Natural killer cell (primary cell): ENCODE measurements around the gene ABCC1. TPM values are rescaled to one million over a fixed set of nuclear protein-coding genes. Genes with fewer than 3 reads are reported as not detected.
A peak's percentile ranks its signal among the peaks of the same experiment; 100 is the strongest.

Source experiments
- ATAC-seq, 3 donors: fragments of 150-1000 bp in 2 of 3; fragments of 200-7000 bp in 1 of 3; cut with Tn5 transposase; 1 replicate in 1 of 3; 2 replicates in 2 of 3; pipeline ENCODE4 v1.10.0; 2021; ENCODE audit warnings: mild to moderate bottlenecking in 2 of 3, moderate library complexity in 2 of 3
- DNase-seq, 2 donors: peaks; one replicate each; pipeline versions ENCODE4 v3.0.0 to v3.0.0-alpha.2; 2013 to 2021; ENCODE audit warnings: mixed read lengths in 1 of 2
- H3K27ac ChIP-seq: one replicate; pipeline ENCODE4 v1.5.1; 2013; ENCODE audit warnings: mild to moderate bottlenecking, low read length
- H3K27me3 ChIP-seq: one replicate; pipeline ENCODE4 v1.6.1; 2013; ENCODE audit warnings: low read length; ENCODE audit not compliant: control insufficient read depth, insufficient read depth
- H3K36me3 ChIP-seq: one replicate; pipeline ENCODE4 v1.6.1; 2013; ENCODE audit warnings: low read length; ENCODE audit not compliant: control insufficient read depth, insufficient read depth
- H3K4me1 ChIP-seq: one replicate; pipeline ENCODE4 v1.6.1; 2013; ENCODE audit warnings: low read length; ENCODE audit not compliant: control insufficient read depth, insufficient read depth
- H3K4me3 ChIP-seq: one replicate; pipeline ENCODE4 v1.5.1; 2013; ENCODE audit warnings: low read length
- H3K9me3 ChIP-seq: one replicate; pipeline ENCODE4 v1.6.1; 2013; ENCODE audit warnings: low read length; ENCODE audit not compliant: control insufficient read depth, insufficient read depth
- H3K27ac Mint-ChIP-seq, 2 donors: one replicate each; pipeline ENCODE4 v1.8.0; 2022; ENCODE audit warnings: mild to moderate bottlenecking in 2 of 2, mixed read lengths in 2 of 2, moderate library complexity in 1 of 2
- H3K27me3 Mint-ChIP-seq, 2 donors: one replicate each; pipeline ENCODE4 v1.8.0; 2022; ENCODE audit warnings: low read depth in 2 of 2, mixed read lengths in 2 of 2
- H3K36me3 Mint-ChIP-seq: one replicate; pipeline ENCODE4 v1.8.0; 2022; ENCODE audit warnings: mixed read lengths
- H3K4me1 Mint-ChIP-seq, 2 donors: one replicate each; pipeline ENCODE4 v1.8.0; 2022; ENCODE audit warnings: mixed read lengths in 2 of 2
- H3K4me3 Mint-ChIP-seq: one replicate; pipeline ENCODE4 v1.8.0; 2022; ENCODE audit warnings: mild to moderate bottlenecking, moderate library complexity, mixed read lengths
- H3K9me3 Mint-ChIP-seq, 2 donors: one replicate each; pipeline ENCODE4 v1.8.0; 2022; ENCODE audit warnings: mixed read lengths in 2 of 2
- WGBS: methylation state at CpG from one replicate; pipeline ENCODE4 v1.1.7; 2013; ENCODE audit warnings: missing lambda C conversion rate; ENCODE audit not compliant: insufficient coverage; 5-methylcytosine and 5-hydroxymethylcytosine counted together
- intact Hi-C: fragments of 100-400 bp; cut with micrococcal nuclease; formaldehyde crosslinking; loops from one replicate; pipeline ENCODE4 v1.14.2; 2022
- total RNA-seq, 4 donors: library from RNA; stranded (reverse); fragments of 120-200 nt in 1 of 4; gene quantifications; one replicate each; pipeline versions ENCODE4 v1.2.3 to v1.2.4, GENCODE V29; 2013 to 2022
- TF ChIP-seq, protein P1 (sequence below): fragments of 200-600 bp; IDR thresholded peaks from one replicate; pipeline ENCODE4 v1.8.0; 2022; ENCODE audit warnings: antibody characterized with exemption

The ABCC1 gene
- total RNA-seq, 3 donors from 2014 or later (not counting 1 experiment from before 2014, with no cell fraction given): 24.5 to 53.9 (median 27.9) TPM

DNA sequence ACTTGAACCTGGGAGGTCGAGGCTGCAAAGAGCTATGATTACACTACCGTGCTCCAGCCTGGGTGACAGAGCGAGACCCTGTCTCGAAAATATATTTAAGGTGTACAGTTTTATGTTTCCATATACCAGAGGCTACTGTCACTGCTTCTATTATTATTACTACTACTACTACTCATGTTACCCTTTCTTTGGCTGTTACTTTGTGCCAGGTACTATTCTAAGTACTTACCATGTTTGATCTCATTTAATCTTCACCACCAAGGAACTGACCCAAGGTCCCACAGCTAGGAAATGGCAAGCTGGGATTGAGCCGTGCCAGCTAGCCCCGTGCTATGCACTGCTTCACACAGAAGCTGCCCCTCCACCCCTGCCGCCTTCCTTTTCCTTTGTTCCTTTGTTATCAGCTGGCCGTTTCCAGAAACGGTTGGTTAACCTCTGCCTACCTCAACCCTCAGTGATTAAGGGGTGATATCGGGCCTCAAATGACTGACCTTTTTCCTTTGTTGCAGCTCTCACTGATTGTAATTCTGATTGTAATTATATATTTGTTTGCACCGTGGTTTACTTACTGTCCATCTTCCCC, 78.4 kb downstream of the ABCC1 start:
- no peak overlapping the region for H3K27ac ChIP-seq
- ATAC-seq (peak in 2 of 3 donors; percentile 36 to 45), DNase-seq (no peak)
- no peaks in the 10 kb centered on the region for H3K36me3 ChIP-seq
- Mint-ChIP-seq H3K4me1 (peaks cover 41 to 42% of the 10 kb centered on the region in 2 donors), H3K4me3 (peak overlapping the region; percentile 36), H3K27ac (peak overlapping the region; percentile 41 to 77), H3K27me3 (no peaks in the 10 kb centered on the region), H3K36me3 (no peaks in the 10 kb centered on the region), H3K9me3 (no peaks in the 10 kb centered on the region)
- peaks cover 33% of the 10 kb centered on the region for H3K4me1 ChIP-seq
- TF ChIP-seq, protein P1, sequence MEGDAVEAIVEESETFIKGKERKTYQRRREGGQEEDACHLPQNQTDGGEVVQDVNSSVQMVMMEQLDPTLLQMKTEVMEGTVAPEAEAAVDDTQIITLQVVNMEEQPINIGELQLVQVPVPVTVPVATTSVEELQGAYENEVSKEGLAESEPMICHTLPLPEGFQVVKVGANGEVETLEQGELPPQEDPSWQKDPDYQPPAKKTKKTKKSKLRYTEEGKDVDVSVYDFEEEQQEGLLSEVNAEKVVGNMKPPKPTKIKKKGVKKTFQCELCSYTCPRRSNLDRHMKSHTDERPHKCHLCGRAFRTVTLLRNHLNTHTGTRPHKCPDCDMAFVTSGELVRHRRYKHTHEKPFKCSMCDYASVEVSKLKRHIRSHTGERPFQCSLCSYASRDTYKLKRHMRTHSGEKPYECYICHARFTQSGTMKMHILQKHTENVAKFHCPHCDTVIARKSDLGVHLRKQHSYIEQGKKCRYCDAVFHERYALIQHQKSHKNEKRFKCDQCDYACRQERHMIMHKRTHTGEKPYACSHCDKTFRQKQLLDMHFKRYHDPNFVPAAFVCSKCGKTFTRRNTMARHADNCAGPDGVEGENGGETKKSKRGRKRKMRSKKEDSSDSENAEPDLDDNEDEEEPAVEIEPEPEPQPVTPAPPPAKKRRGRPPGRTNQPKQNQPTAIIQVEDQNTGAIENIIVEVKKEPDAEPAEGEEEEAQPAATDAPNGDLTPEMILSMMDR: no peak
- H3K9me3 ChIP-seq: no peaks in the 10 kb centered on the region
- intact Hi-C loops: no loop called here
- 57% methylated on average over 11 of the region's 11 CpGs for WGBS
- no peaks in the 10 kb centered on the region for H3K27me3 ChIP-seq
- H3K4me3 ChIP-seq: no peak overlapping the region

GRCh38 chr16:16028311-16028999, 79.0 kb downstream of the ABCC1 start:
- H3K27me3 ChIP-seq: no peaks in the 10 kb centered on the region
- H3K4me1 Mint-ChIP-seq: peaks cover 48% of the 10 kb centered on the region in 2 donors
- peak overlapping the region; percentile 36 for H3K4me3 Mint-ChIP-seq
- H3K4me3 ChIP-seq: no peak overlapping the region
- WGBS: 75% methylated on average over 18 of the region's 19 CpGs
- peak overlapping the region; percentile 41 to 77 for H3K27ac Mint-ChIP-seq
- H3K9me3 Mint-ChIP-seq: no peaks in the 10 kb centered on the region
- H3K4me1 ChIP-seq: peaks cover 40% of the 10 kb centered on the region
- DNase-seq (no peak), ATAC-seq (peak in 1 of 3 donors; percentile 23)
- no peaks in the 10 kb centered on the region for H3K36me3 ChIP-seq
- H3K27me3 Mint-ChIP-seq: no peaks in the 10 kb centered on the region
- H3K27ac ChIP-seq: no peak overlapping the region
- TF ChIP-seq, protein P1: no peak
- intact Hi-C loops: no loop called here
- H3K9me3 ChIP-seq: no peaks in the 10 kb centered on the region
- no peaks in the 10 kb centered on the region for H3K36me3 Mint-ChIP-seq

GRCh38 chr16:16029431-16030011, 80.1 kb downstream of the ABCC1 start:
- no peak for DNase-seq
- TF ChIP-seq, protein P1: no peak
- peak overlapping the region in 1 of 2 donors; percentile 77 for H3K27ac Mint-ChIP-seq

More at GRCh38 chr16:16029431-16030011, 80.1 kb downstream of the ABCC1 start:
- Mint-ChIP-seq H3K4me3 (peak overlapping the region; percentile 26), H3K4me1 (peaks cover 46 to 52% of the 10 kb centered on the region in 2 donors), H3K36me3 (no peaks in the 10 kb centered on the region), H3K9me3 (no peaks in the 10 kb centered on the region), H3K27me3 (no peaks in the 10 kb centered on the region)
- no peak for ATAC-seq
- Histone ChIP-seq H3K9me3 (no peaks in the 10 kb centered on the region), H3K4me3 (no peak overlapping the region), H3K36me3 (no peaks in the 10 kb centered on the region), H3K27ac (no peak overlapping the region), H3K27me3 (no peaks in the 10 kb centered on the region), H3K4me1 (peaks cover 47% of the 10 kb centered on the region)
- intact Hi-C loops: no loop called here
- WGBS: 97% methylated on average over 5 of the region's 5 CpGs
